Measurements from ENCODE around the gene ERH. TPM values are rescaled to one million over a fixed set of nuclear protein-coding genes. Genes with fewer than 3 reads are reported as not detected.

ERH gene
- total and polyA plus RNA-seq, 2 donors (not counting 1 experiment from before 2014, with no cell fraction given) = 29.3 to 169 TPM

- Histone ChIP-seq H3K79me2 (ENCODE audit: control insufficient read depth, insufficient read depth, low read length) (no peaks in the 10 kb centered on the region), H3K4me2 (replicated peaks; ENCODE audit: low read depth, low read length, poor library complexity, severe bottlenecking) (no peak overlapping the region), H4K20me1 (ENCODE audit: control insufficient read depth, insufficient read depth, low read length, poor library complexity, severe bottlenecking) (no peaks in the 10 kb centered on the region), H3K36me3 (replicated peaks in 1 of 2; ENCODE audit: control extremely low read depth in 1 of 2, control insufficient read depth in 1 of 2, extremely low read depth in 1 of 2, insufficient read depth in 2 of 2, low read length in 1 of 2) (no peaks in the 10 kb centered on the region), H3K9me3 (ENCODE audit: control extremely low read depth in 1 of 3, control insufficient read depth in 2 of 3, insufficient read depth in 1 of 3, low read length in 2 of 3) (no peaks in the 10 kb centered on the region), H3K27me3 (replicated peaks in 1 of 4; ENCODE audit: control extremely low read depth in 1 of 4, control insufficient read depth in 3 of 4, insufficient read depth in 4 of 4, low read length in 3 of 4) (peaks cover 0 to 5% (median 0%) of the 10 kb centered on the region in 4 experiments), H3K9ac (ENCODE audit: low read length) (no peak overlapping the region), H3K4me3 (ENCODE audit: control extremely low read depth in 1 of 5, extremely low read depth in 1 of 5, insufficient read depth in 1 of 5, low read depth in 2 of 5, low read length in 4 of 5) (no peak overlapping the region), H3K27ac (ENCODE audit: low read length in 2 of 2) (no peak overlapping the region), H3K4me1 (ENCODE audit: control insufficient read depth in 2 of 2, insufficient read depth in 2 of 2, low read length in 2 of 2) (peaks cover 24 to 33% of the 10 kb centered on the region in 2 donors), H2AFZ (ENCODE audit: insufficient read depth, low read depth, low read length, poor library complexity, severe bottlenecking) (no peak overlapping the region)
- Mint-ChIP-seq H3K27me3 (no peaks in the 10 kb centered on the region), H3K9me3 (ENCODE audit: insufficient read depth) (no peaks in the 10 kb centered on the region), H3K27ac (no peak overlapping the region), H3K4me1 (peaks cover 42% of the 10 kb centered on the region), H3K4me3 (no peak overlapping the region)
- intact Hi-C loops (cut with micrococcal nuclease) = no loop called here
- no peak for TF ChIP-seq EZH2 (IDR thresholded peaks at IDR 0.05; ENCODE audit: borderline replicate concordance, insufficient read depth, low read depth, low read length, poor library complexity, severe bottlenecking)
- no peak for TF ChIP-seq CTCF (IDR thresholded peaks at IDR 0.05)
- WGBS (ENCODE audit: insufficient coverage) = 96% methylated on average over 2 of the region's 3 CpGs
- CTCF ChIA-PET = no interaction called here
- POLR2A ChIA-PET = no interaction called here
- DNase-seq (no peak), ATAC-seq (ENCODE audit: low read depth) (no peak)
Observed at GRCh38 chr14:69358966-69359365, 39.1 kb downstream of the ERH start.

GRCh38 chr14:69358233-69358963, 39.7 kb downstream of the ERH start:
- Histone ChIP-seq H3K36me3 (replicated peaks in 1 of 2; ENCODE audit: control extremely low read depth in 1 of 2, control insufficient read depth in 1 of 2, extremely low read depth in 1 of 2, insufficient read depth in 2 of 2, low read length in 1 of 2) (no peaks in the 10 kb centered on the region), H4K20me1 (ENCODE audit: control insufficient read depth, insufficient read depth, low read length, poor library complexity, severe bottlenecking) (no peaks in the 10 kb centered on the region), H3K9ac (ENCODE audit: low read length) (no peak overlapping the region), H3K4me1 (ENCODE audit: control insufficient read depth in 2 of 2, insufficient read depth in 2 of 2, low read length in 2 of 2) (peaks cover 27 to 38% of the 10 kb centered on the region in 2 donors), H3K79me2 (ENCODE audit: control insufficient read depth, insufficient read depth, low read length) (no peaks in the 10 kb centered on the region), H3K4me2 (replicated peaks; ENCODE audit: low read depth, low read length, poor library complexity, severe bottlenecking) (no peak overlapping the region), H3K4me3 (ENCODE audit: control extremely low read depth in 1 of 5, extremely low read depth in 1 of 5, insufficient read depth in 1 of 5, low read depth in 2 of 5, low read length in 4 of 5) (no peak overlapping the region), H2AFZ (ENCODE audit: insufficient read depth, low read depth, low read length, poor library complexity, severe bottlenecking) (no peak overlapping the region), H3K27me3 (replicated peaks in 1 of 4; ENCODE audit: control extremely low read depth in 1 of 4, control insufficient read depth in 3 of 4, insufficient read depth in 4 of 4, low read length in 3 of 4) (peaks cover 0 to 3% (median 0%) of the 10 kb centered on the region in 4 experiments), H3K9me3 (ENCODE audit: control extremely low read depth in 1 of 3, control insufficient read depth in 2 of 3, insufficient read depth in 1 of 3, low read length in 2 of 3) (no peaks in the 10 kb centered on the region), H3K27ac (ENCODE audit: low read length in 2 of 2) (no peak overlapping the region)
- Mint-ChIP-seq H3K27me3 (no peaks in the 10 kb centered on the region), H3K4me1 (peaks cover 47% of the 10 kb centered on the region), H3K4me3 (no peak overlapping the region), H3K9me3 (ENCODE audit: insufficient read depth) (no peaks in the 10 kb centered on the region), H3K27ac (no peak overlapping the region)
- TF ChIP-seq EZH2 (IDR thresholded peaks at IDR 0.05; ENCODE audit: borderline replicate concordance, insufficient read depth, low read depth, low read length, poor library complexity, severe bottlenecking) (no peak), CTCF (IDR thresholded peaks at IDR 0.05) (no peak)
- ATAC-seq (ENCODE audit: low read depth) (peak; percentile 19), DNase-seq (peak; percentile 29)
- POLR2A ChIA-PET = interaction anchor here (0.6 kb wide), 1 partner anchor 9 kb away, joined by 7 read pairs; no protein-coding TSS in a partner anchor
- intact Hi-C loops (cut with micrococcal nuclease) = no loop called here
- 59% methylated on average over 12 of the region's 12 CpGs for WGBS (ENCODE audit: insufficient coverage)
- CTCF ChIA-PET = no interaction called here
